Testis (tissue), 5 donors: Measurements from ENCODE around the gene OR5D16. TPM values are rescaled to one million over a fixed set of nuclear protein-coding genes. Genes with fewer than 3 reads are reported as not detected.

Source experiments
- DNase-seq: peaks from one replicate; pipeline ENCODE4 v3.0.0-alpha.2; 2019
- H3K27ac ChIP-seq, 2 donors: fragments of 200-600 bp; sonication (generic); one replicate each; pipeline ENCODE4 v1.5.1; 2019
- H3K27me3 ChIP-seq: fragments of 200-600 bp; sonication (generic); one replicate; pipeline ENCODE4 v1.5.1; 2019
- H3K36me3 ChIP-seq: fragments of 200-600 bp; sonication (generic); one replicate; pipeline ENCODE4 v1.5.1; 2017; ENCODE audit warnings: low read depth; ENCODE audit errors: missing control alignments
- H3K4me1 ChIP-seq: fragments of 200-600 bp; sonication (generic); one replicate; pipeline ENCODE4 v1.5.1; 2019
- H3K4me3 ChIP-seq, 2 donors: fragments of 200-600 bp; sonication (generic); one replicate each; pipeline ENCODE4 v1.5.1; 2017 to 2019
- H3K9me3 ChIP-seq: fragments of 200-600 bp; sonication (generic); one replicate; pipeline ENCODE4 v1.5.1; 2017
- CTCF ChIP-seq, 3 experiments: fragments of 450-650 bp in 2 of 3; fragments of 200-600 bp in 1 of 3; sonication (generic) in 1 of 3; IDR thresholded peaks; one replicate each; pipeline ENCODE4 v1.5.1; 2016 to 2019; ENCODE audit warnings: antibody characterized with exemption in 3 of 3, mild to moderate bottlenecking in 2 of 3, moderate library complexity in 1 of 3
- POLR2A ChIP-seq: fragments of 450-650 bp; IDR thresholded peaks from one replicate; pipeline ENCODE4 v1.6.1; 2017; ENCODE audit warnings: antibody characterized with exemption, mild to moderate bottlenecking, moderate library complexity
- WGBS, 2 donors: methylation state at CpG; one replicate each; pipeline ENCODE4 v1.1.5; 2018; 5-methylcytosine and 5-hydroxymethylcytosine counted together
- intact Hi-C: fragments of 100-400 bp; cut with DNase I; formaldehyde crosslinking; loops from one replicate; pipeline ENCODE4 v1.15.1; 2023; ENCODE audit warnings: low total_unique reads
- long read RNA-seq, 2 donors: transcript quantifications; one replicate each; lab custom pipeline, GENCODE V29; 2026
- polyA plus RNA-seq: library from polyadenylated mRNA; stranded (reverse); fragments of 350-450 nt; fragmentation: Illumina TruSeq; extraction: RNeasy Lipid Tissue Mini Kit (QIAGEN cat#74804); gene quantifications from one replicate; pipeline ENCODE4 v1.2.3, GENCODE V29; 2014; ENCODE audit warnings: low read depth, low replicate concordance; ENCODE audit not compliant: insufficient read depth
- total RNA-seq, 2 donors: library from RNA; depleted of rRNA; stranded (reverse); fragments of >200 nt; gene quantifications; one replicate each; pipeline ENCODE4 v1.2.3, GENCODE V29; 2016

Gene OR5D16
- not detected for total RNA-seq
- not detected for polyA plus RNA-seq
- long read RNA-seq, donor 1 = 0 reads
- long read RNA-seq, donor 2 = 0 reads

GRCh38 chr11:55838452-55838851 is at the start of gene OR5D16:
OR5D16 (plus strand) TSS chr11:55838752; CDS start chr11:55838752, 0 bp downstream.
- Histone ChIP-seq H3K27ac (no peak within 1 kb of the TSS), H3K9me3 (no peaks in the 10 kb centered on the region), H3K27me3 (no peaks in the 10 kb centered on the region), H3K36me3 (no peaks in the 10 kb centered on the region), H3K4me1 (no peaks in the 10 kb centered on the region), H3K4me3 (no peak within 1 kb of the TSS)
- intact Hi-C loops = no loop called here
- no peak for TF ChIP-seq POLR2A
- no peak for TF ChIP-seq CTCF (IDR thresholded peaks at IDR 0.05)
- no peak for DNase-seq
- 30 to 55% methylated on average over 3 of the region's 3 CpGs for WGBS, 2 donors

GRCh38 chr11:55791606-55792005 is 46.9 kb upstream of the OR5D16 start:
- no peaks in the 10 kb centered on the region for H3K36me3 ChIP-seq

GRCh38 chr11:55793321-55793720 is 45.2 kb upstream of the OR5D16 start:
- Histone ChIP-seq H3K4me1 (no peaks in the 10 kb centered on the region), H3K9me3 (no peaks in the 10 kb centered on the region), H3K36me3 (no peaks in the 10 kb centered on the region), H3K27me3 (no peaks in the 10 kb centered on the region), H3K27ac (no peak overlapping the region), H3K4me3 (no peak overlapping the region)
- DNase-seq = no peak
- no peak for TF ChIP-seq POLR2A
- TF ChIP-seq CTCF (IDR thresholded peaks at IDR 0.05) = no peak
- intact Hi-C loops = no loop called here
- 50 to 67% methylated on average over 2 of the region's 2 CpGs for WGBS, 2 donors

More at GRCh38 chr11:55791606-55792005, 46.9 kb upstream of the OR5D16 start:
- no peak overlapping the region for H3K27ac ChIP-seq
- WGBS, 2 donors = 90% methylated on average over 1 of the region's 1 CpG
- no peaks in the 10 kb centered on the region for H3K27me3 ChIP-seq
- no peak for DNase-seq
- H3K4me1 ChIP-seq = no peaks in the 10 kb centered on the region
- no peak overlapping the region for H3K4me3 ChIP-seq
- TF ChIP-seq CTCF (IDR thresholded peaks at IDR 0.05) (no peak), POLR2A (no peak)
- intact Hi-C loops = no loop called here
- no peaks in the 10 kb centered on the region for H3K9me3 ChIP-seq

- DNase-seq = no peak
- H3K36me3 ChIP-seq = no peaks in the 10 kb centered on the region
- no peak within 1 kb of the TSS for H3K4me3 ChIP-seq
- no peaks in the 10 kb centered on the region for H3K27me3 ChIP-seq
- no peaks in the 10 kb centered on the region for H3K9me3 ChIP-seq
- no peaks in the 10 kb centered on the region for H3K4me1 ChIP-seq
- intact Hi-C loops = no loop called here
- TF ChIP-seq CTCF (IDR thresholded peaks at IDR 0.05) (no peak), POLR2A (no peak)
- no peak within 1 kb of the TSS for H3K27ac ChIP-seq
Measured at GRCh38 chr11:55795256-55795655, 43.3 kb upstream of the OR5D16 start, which contains the start of gene OR5D14. OR5D14 (plus strand) TSS chr11:55795556; CDS start chr11:55795556, 0 bp downstream.

- intact Hi-C loops = no loop called here
- Histone ChIP-seq H3K27me3 (no peaks in the 10 kb centered on the region), H3K4me1 (no peaks in the 10 kb centered on the region), H3K4me3 (no peak overlapping the region), H3K36me3 (no peaks in the 10 kb centered on the region), H3K9me3 (no peaks in the 10 kb centered on the region), H3K27ac (no peak overlapping the region)
- 88 to 93% methylated on average over 1 of the region's 1 CpG for WGBS, 2 donors
- no peak for TF ChIP-seq POLR2A
- TF ChIP-seq CTCF (IDR thresholded peaks at IDR 0.05) = no peak
- no peak for DNase-seq
Measured at GRCh38 chr11:55806248-55806647, 32.3 kb upstream of the OR5D16 start.
